HG02870 (cell line): ENCODE results near the gene XPO6.

ENCODE experiments used
- ATAC-seq: cut with Tn5 transposase; IDR thresholded peaks from one replicate; pipeline ENCODE4 v1.9.1; 2021; ENCODE audit warnings: mild to moderate bottlenecking, moderate library complexity; ENCODE audit not compliant: unreplicated experiment

Gene XPO6

DNA sequence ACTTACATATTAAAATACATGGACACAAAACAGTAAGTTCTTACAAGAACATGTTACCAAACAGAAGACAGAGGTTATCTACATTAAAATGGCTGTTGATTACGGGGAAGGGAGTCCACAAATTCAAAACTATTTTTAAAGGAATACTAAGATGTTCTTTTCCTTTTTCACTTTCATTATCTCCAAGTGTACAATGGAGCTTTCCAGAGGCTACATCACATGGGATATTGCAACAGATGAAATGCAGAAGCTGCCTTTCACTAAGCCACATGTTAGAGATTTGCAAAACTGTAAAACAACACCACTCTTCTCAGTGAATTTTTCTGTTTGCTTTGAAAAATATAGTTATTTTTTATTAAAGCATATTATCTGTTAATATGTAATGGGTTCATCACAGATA lies 53.6 kb downstream of the XPO6 start:
- ATAC-seq = no peak

DNA sequence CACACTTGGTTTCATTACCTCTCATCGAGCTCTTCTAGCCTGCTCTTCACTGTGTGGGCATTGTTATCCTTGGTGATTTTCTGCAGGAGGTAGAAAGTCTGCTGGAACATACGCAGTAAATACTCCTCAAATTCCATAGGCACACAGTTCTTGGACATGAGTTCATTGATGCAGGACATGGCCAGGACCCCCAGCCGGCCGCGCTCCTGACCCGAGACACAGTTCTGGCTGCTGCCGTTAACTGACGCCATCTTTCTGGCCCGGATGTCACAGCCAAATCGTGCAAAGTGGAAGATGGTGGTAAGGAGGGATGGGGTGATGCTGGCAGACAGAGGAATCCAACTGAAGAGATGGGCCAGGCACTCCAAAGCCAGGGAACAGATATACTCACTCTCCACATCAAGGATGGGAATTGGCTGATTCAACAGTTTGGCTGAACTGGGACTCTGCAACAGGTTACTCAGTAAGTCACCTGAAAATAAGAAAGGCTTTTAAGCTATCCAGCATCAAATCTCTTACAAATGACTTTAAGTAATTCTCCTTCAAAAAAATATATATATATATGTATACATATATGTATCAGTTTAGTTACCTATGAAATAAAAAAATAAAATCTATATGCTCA lies 55.6 kb downstream of the XPO6 start:
- no peak for ATAC-seq

DNA sequence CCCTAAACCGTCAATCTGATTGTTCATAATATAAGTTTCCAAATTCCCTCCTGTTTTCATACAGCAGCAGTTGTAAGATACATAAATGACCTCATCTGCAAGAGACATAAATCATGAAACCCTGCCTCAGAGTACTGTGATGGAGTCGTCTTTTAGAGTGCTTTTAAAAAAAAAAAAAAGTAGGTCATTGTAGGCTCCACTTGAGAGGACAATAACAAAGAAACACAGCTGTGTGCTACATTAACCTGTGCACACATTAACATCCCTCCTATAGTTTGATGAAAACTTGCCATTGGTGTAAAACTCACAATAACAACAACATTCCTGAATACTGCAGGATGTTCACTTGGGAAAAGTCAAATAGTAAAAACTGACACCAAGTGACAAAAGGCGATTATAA lies 56.5 kb downstream of the XPO6 start:
- ATAC-seq = no peak

- no peak for ATAC-seq
These were observed 60.6 kb downstream of the XPO6 start for GRCh38 chr16:28151180-28151579.

DNA sequence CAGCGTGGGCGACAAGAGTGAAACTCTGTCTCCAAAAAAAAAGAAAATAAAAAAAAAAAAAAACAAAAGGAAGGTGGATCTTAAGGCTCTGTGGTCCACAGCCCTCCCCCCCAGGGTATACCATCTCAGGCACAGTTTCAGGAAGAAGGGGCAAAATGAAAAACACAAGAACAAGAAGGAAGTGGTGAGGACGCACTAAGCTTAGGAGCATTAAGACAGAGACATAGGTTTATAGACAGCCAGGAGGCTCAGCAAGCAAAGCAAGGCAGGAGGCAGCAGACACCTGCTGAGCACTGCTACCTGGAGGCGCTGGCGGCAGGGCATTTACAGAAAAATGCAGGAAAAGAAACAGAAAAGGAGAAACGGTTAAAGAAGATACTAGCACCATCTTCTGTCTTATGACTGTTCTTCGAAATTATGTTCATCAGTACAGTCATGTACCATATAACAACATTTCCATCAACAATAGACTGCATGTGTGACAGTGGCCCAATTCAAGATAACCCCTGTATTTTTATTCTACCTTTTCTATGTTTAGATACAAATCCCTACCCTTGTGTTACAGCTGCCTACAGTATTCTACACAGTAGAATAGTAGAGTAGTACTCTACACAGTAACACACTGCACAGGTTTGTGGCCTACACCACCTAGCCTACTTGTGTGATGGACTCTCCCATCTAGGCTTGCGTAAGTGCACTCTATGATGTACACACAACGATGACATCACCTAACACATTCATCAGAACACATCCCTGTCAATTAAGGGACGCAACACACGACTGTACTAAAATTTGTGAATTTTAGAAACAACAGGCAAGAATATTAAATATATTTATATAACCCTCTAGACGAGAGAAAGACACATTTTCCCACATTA lies 62.5 kb downstream of the XPO6 start:
- no peak for ATAC-seq

- no peak for ATAC-seq
These were observed 65.2 kb downstream of the XPO6 start for GRCh38 chr16:28146536-28146935.

DNA sequence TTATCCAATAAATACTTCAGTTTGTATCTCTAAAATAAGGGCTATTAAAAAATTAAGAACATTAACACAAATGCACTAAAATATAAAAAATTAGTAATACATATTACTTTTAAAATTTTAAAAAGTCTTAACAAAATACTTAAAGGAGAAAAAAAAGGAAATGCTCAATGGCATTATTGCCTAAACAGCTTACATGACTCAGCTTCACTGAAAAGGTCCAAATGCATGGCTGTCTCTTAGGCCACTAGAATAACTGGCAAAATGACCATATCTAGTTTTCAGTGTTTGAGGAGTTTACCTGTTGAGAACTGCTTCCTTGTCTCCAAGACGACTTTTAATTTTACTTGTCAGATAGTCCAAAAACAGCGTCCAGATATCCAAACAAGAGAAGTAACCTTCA lies 66.0 kb downstream of the XPO6 start:
- ATAC-seq = no peak

DNA sequence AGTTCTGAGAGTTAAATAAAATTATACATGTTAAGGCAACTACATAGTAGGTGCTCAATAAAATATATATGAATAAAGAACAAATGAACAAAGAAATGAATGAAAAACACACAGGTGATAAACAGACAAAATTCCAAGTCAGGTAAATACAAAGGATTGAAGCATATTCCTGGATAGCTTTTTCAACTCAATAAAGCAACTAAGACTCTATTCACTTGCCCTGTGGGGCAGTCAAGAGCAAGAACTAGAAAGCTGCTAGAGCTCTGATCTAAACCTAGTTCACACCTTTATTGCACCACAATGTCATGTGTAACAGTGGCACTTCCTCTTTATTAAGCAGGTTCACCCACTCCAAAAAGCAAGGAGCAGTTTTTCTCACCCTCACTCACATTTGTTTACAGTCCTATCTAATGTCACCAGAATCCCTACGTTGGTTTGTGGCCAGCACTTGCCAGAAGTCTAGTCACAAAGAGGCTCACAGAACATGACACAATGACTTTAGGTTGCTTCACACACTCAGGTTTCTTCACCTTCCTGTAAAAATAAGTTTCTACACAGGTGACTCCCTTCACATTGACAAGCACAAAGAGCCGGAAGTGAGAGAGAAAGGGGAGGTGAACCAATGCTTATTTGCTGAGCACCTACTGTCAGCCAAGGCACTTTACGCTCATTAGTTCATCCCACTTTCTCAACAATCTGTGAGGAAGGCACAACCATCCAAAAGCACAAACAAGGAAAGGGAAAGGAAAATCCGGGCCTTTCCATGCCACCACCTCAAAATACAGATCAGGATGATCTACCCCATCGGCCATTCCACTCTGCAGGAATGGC lies 70.8 kb downstream of the XPO6 start:
- peak; percentile 49 for ATAC-seq

DNA sequence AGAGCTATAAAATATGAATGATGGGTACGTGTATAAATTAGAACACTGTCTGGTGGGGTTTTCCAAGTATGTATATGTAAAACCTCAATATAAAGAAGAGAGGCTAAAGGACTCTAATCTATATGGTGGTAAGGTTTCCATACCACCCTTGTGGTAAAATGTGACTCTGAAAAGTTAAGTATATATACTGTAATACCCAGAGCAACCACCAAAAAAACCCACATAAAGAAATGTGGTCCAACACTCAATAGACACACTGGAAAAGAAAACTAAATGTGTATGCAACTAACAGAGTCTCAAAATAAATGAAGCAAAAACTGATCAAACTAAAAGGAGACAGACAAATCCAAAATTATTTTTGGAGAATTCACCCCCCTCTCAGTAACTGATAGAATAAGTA lies 72.2 kb downstream of the XPO6 start:
- ATAC-seq = no peak

- ATAC-seq = no peak
These were observed 74.9 kb downstream of the XPO6 start for GRCh38 chr16:28136751-28137434.

DNA sequence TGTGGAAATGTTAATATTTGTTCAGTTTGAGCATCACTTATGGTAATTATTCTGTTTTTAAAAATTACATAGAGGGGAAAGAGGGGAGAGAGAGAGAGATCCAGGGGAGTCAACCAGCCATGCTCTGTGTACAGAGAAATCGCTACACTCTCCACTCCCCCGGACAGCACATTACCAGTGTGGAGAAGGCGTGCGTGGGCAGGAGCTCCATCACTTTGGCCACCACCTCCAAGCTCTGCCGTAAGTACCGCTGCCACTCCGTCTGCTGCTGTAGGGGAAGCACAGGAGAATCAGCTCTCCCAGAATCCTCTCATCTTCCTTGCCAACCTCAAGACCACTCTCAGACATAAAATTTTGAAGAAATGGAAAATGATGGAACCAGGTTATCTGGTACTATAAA lies 78.1 kb downstream of the XPO6 start:
- no peak for ATAC-seq

DNA sequence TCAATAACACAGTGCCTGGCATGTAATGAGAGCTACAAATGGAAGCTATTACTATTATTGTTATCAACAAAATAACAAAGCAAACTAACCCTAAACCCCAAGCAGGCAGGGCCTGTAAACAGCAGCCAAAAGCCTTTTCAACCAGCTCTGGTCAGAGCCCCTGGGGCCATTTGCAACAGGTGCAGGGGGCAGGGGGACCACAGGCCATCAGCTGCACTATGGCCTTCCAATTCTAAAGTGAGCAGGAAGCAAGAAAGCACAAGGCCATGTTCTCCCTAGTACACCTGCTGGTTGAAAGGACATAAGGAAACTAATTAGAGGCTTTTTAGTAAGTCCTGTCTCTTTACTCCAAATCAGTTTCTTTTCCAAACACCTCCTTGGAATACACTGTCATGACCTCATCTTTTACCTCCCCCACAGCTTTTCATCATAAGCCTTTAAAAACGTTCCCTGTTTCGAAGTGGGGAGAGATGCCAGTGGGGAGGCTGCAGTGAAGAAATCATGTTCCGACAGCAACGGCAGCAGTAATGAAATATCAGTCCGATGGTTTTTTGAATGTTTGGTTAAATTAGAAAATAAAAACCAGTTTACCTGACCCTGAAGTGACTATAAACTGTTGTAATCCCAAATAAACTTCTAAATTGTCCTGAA lies 79.9 kb downstream of the XPO6 start:
- ATAC-seq = no peak

- ATAC-seq = no peak
These were observed 80.6 kb downstream of the XPO6 start for GRCh38 chr16:28131181-28131580.

GRCh38 chr16:28130099-28131088 lies 81.4 kb downstream of the XPO6 start:
- no peak for ATAC-seq

- no peak for ATAC-seq
These were observed 84.8 kb downstream of the XPO6 start for GRCh38 chr16:28126684-28127620.

GRCh38 chr16:28125592-28125991 lies 86.2 kb downstream of the XPO6 start:
- ATAC-seq = no peak

- no peak for ATAC-seq
These were observed 90.2 kb downstream of the XPO6 start for GRCh38 chr16:28121527-28121926.

- no peak for ATAC-seq
These were observed 91.0 kb downstream of the XPO6 start for GRCh38 chr16:28120754-28121153.
